Stimulated activated CD4-positive, alpha-beta T cell treated with anti-CD3 and anti-CD28 coated beads, TNF-alpha, amount 100 ng/mL, for 4 hours (primary cell): Measurements from ENCODE around the gene IGF2BP3.

ENCODE experiments used
- DNase-seq, 3 experiments: peaks; one replicate each; pipeline ENCODE4 v3.0.0-alpha.2; 2020; ENCODE audit warnings: low read depth in 3 of 3

IGF2BP3 gene

GRCh38 chr7:23295401-23295697 lies 174.9 kb downstream of the IGF2BP3 start:
- DNase-seq: no peak

GRCh38 chr7:23294549-23295400 lies 175.5 kb downstream of the IGF2BP3 start:
- DNase-seq: no peak

- no peak for DNase-seq
Measured at GRCh38 chr7:23293500-23294073, 176.7 kb downstream of the IGF2BP3 start.

GRCh38 chr7:23292623-23293022 lies 177.7 kb downstream of the IGF2BP3 start:
- no peak for DNase-seq

- DNase-seq: no peak
Measured at GRCh38 chr7:23291957-23292560, 178.2 kb downstream of the IGF2BP3 start.

- DNase-seq: no peak
Measured at GRCh38 chr7:23290993-23291392, 179.3 kb downstream of the IGF2BP3 start.

- no peak for DNase-seq
Measured at GRCh38 chr7:23287612-23288011, 182.7 kb downstream of the IGF2BP3 start.

- DNase-seq: no peak
Measured at GRCh38 chr7:23285657-23286646, 184.3 kb downstream of the IGF2BP3 start.

GRCh38 chr7:23284871-23285270 lies 185.4 kb downstream of the IGF2BP3 start:
- DNase-seq: no peak

GRCh38 chr7:23283086-23283485 lies 187.2 kb downstream of the IGF2BP3 start:
- DNase-seq: no peak

GRCh38 chr7:23279819-23280525 lies 190.3 kb downstream of the IGF2BP3 start:
- DNase-seq: no peak

GRCh38 chr7:23277359-23277989 lies 192.8 kb downstream of the IGF2BP3 start:
- DNase-seq: no peak

GRCh38 chr7:23276947-23277346 lies 193.3 kb downstream of the IGF2BP3 start:
- DNase-seq: no peak

GRCh38 chr7:23276376-23276775 lies 193.9 kb downstream of the IGF2BP3 start:
- DNase-seq: no peak

- DNase-seq: no peak
Measured at GRCh38 chr7:23275912-23276311, 194.4 kb downstream of the IGF2BP3 start.

- DNase-seq: peak; percentile 85 to 90 (median 87)
Measured at GRCh38 chr7:23273141-23273599, 197.1 kb downstream of the IGF2BP3 start.

GRCh38 chr7:23272275-23272674 lies 198.0 kb downstream of the IGF2BP3 start:
- no peak for DNase-seq

GRCh38 chr7:23268746-23269145 lies 201.5 kb downstream of the IGF2BP3 start:
- DNase-seq: no peak

- no peak for DNase-seq
Measured at GRCh38 chr7:23268167-23268566, 202.1 kb downstream of the IGF2BP3 start.

- DNase-seq: no peak
Measured at GRCh38 chr7:23267357-23267756, 202.9 kb downstream of the IGF2BP3 start.

- DNase-seq: no peak
Measured at GRCh38 chr7:23266918-23267317, 203.4 kb downstream of the IGF2BP3 start.
